ENCODE results near the gene F10.

The F10 gene

GRCh38 chr13:113140677-113141600, 18.3 kb downstream of the F10 start:
- no peak for DNase-seq

GRCh38 chr13:113141601-113141970, 19.0 kb downstream of the F10 start:
- DNase-seq, result no peak

- DNase-seq, result no peak
Measured at GRCh38 chr13:113142876-113143275, 20.3 kb downstream of the F10 start.

- no peak for DNase-seq
Measured at GRCh38 chr13:113143466-113144254, 21.1 kb downstream of the F10 start.

GRCh38 chr13:113144255-113144629, 21.6 kb downstream of the F10 start:
- DNase-seq, result no peak

- DNase-seq, result no peak
Measured at GRCh38 chr13:113145496-113145895, 22.9 kb downstream of the F10 start.

- DNase-seq, result no peak
Measured at GRCh38 chr13:113145911-113146598, 23.5 kb downstream of the F10 start.

- DNase-seq, result no peak
Measured at GRCh38 chr13:113146750-113147149, 24.2 kb downstream of the F10 start.

- DNase-seq, result no peak
Measured at GRCh38 chr13:113147206-113147605, 24.6 kb downstream of the F10 start.

- no peak for DNase-seq
Measured at GRCh38 chr13:113148407-113148806, 25.8 kb downstream of the F10 start.

GRCh38 chr13:113148940-113149503, 26.4 kb downstream of the F10 start:
- DNase-seq, result no peak

- DNase-seq, result no peak
Measured at GRCh38 chr13:113149711-113150549, 27.3 kb downstream of the F10 start.

GRCh38 chr13:113150550-113151365, 28.2 kb downstream of the F10 start:
- DNase-seq, result no peak

- DNase-seq, result no peak
Measured at GRCh38 chr13:113151745-113152690, 29.4 kb downstream of the F10 start.

- DNase-seq, result no peak
Measured at GRCh38 chr13:113152691-113152983, 30.0 kb downstream of the F10 start.

GRCh38 chr13:113152984-113153809, 30.6 kb downstream of the F10 start:
- no peak for DNase-seq

- DNase-seq, result peak; percentile 15
Measured at GRCh38 chr13:113153810-113154748, 31.5 kb downstream of the F10 start.

- DNase-seq, result no peak
Measured at GRCh38 chr13:113155201-113155600, 32.6 kb downstream of the F10 start.
